Choroid plexus epithelial cell (primary cell): ENCODE results near the gene TTC31.
"Not testable (repeated sequence)": the region's sequence is repeated elsewhere in the genome, so short reads cannot be mapped to it uniquely, and the experiment has no call there.

Experiments used
- DNase-seq: peaks from one replicate; pipeline ENCODE4 v3.0.0-alpha.2; 2010; ENCODE audit warnings: low read depth
- H3K4me3 ChIP-seq: 2 replicates; pipeline ENCODE4 v1.5.1; 2011; ENCODE audit warnings: low read depth, mild to moderate bottlenecking, control low read depth, low read length, moderate library complexity
- CTCF ChIP-seq: conservative IDR thresholded peaks from 2 replicates; pipeline ENCODE4 v1.5.1; 2011; ENCODE audit warnings: low read depth, mild to moderate bottlenecking, control low read depth, inconsistent platforms, low read length, moderate library complexity

The TTC31 gene

DNA sequence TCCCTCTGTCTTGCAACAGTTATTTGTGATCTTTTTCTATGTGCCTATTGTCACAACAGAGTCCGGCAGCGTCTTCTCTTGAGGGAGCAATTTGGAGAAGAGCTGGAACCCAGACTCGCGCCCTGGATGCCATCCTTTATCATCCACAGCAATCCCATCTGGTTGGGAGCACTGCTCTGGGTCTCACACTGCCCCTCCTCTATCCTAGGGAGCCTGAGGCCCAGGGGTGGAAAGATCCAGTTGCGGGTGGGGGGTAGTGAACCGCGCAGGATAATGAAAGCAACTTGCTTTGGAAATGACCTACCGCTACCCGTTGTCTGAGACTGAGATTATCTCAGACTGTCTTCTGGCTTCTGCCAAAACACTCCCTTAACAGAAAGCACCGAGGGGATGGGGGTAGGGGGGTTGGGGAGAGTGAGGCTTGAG lies 23.9 kb upstream of the TTC31 start:
- no peak for DNase-seq
- no peak for TF ChIP-seq CTCF
- peak overlapping the region; percentile 82 for H3K4me3 ChIP-seq

- H3K4me3 ChIP-seq, result peak overlapping the region; percentile 82
- DNase-seq, result not testable (repeated sequence)
Measured at GRCh38 chr2:74459503-74460118, 23.3 kb upstream of the TTC31 start.

DNA sequence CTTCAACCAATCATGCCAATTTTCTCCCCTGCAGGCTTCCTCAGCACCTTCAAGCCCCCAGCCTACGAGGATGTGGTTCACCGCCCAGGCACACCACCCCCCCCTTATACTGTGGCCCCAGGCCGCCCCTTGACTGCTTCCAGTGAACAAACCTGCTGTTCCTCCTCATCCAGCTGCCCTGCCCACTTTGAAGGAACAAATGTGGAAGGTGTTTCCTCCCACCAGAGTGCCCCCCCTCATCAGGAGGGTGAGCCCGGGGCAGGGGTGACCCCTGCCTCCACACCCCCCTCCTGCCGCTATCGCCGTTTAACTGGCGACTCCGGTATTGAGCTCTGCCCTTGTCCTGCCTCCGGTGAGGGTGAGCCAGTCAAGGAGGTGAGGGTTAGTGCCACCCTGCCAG lies 22.7 kb upstream of the TTC31 start:
- not testable (repeated sequence) for H3K4me3 ChIP-seq, DNase-seq

DNA sequence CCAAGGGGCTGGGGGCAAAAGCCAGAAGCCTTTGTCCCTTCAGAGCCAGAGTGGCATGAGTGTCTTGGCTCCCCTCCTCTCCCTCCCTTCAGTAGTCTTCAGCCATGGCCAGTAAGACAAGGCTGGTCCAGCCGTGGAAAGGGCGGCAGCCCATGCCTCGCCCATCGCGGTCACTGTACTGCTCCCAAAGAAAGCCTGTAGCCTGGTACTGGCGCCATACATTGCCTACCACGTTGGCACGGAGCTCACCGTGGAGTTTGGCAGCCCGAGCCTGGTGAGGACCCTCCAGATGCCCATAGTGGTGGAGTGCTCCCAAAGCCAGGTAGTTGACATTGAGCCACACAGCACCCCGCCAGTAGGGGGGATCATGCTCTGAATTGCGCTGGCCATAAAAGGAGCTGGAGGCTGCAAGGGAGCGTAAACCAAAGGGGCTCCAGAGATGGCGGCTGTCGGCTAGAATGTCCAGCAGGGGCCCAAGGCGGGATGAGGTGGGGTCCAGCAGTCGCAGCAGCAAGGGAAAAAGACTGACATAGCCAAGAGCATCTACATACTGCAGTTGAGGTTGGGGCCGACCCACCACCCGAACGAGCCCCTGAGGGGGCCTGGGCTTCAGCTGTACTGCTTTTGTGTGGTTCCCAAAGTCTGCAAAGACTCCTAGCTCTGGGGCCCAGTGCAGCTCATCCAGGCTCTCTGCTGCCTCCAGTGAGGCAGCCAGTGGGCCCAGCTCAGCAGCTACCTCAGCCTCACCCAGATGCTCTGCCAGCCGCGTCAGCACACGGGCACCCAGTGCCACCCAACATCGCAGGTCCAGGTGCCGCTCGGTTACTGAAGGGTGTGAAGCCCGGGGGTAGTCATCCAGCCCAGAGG lies 21.5 kb upstream of the TTC31 start:
- no peak for DNase-seq
- H3K4me3 ChIP-seq, result no peak overlapping the region
- TF ChIP-seq CTCF, result peak; percentile 43

DNA sequence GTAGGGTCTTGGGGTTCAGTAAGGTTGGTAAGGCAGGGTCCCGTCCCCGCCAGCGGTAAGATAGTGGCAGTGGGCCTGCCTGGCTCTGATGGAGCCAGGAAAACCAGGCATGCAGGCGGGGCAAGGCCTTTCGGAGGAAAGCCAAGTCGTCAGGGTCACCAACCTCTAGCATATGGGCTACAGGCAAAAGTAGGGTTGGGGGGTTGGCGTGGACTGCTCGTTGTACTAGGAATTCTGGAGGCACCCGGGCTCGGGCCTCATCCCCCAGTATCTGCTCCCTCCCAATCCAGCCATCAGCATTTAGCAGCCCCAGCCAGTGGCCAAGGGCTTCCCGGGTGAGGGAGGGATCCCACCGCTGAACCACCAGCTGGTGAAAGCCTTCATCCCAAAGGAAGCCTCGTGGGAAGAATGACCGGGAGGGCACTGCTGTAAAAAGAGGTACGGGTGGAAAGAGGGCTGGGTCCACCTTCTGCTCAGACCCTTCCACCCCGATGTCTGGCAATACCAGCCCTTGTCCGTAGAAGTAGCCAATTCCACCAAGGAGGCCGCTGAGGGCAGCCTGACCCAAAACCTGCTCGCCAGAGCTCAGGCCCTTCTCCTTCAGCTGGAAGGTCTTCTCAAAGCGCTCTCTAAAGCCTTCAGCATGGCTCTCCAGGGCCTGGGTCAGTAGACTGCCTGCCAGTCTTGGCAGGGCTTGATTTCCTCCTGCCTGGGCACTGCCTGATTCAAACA lies 20.7 kb upstream of the TTC31 start:
- DNase-seq, result no peak
- H3K4me3 ChIP-seq, result no peak overlapping the region
- TF ChIP-seq CTCF, result no peak

DNA sequence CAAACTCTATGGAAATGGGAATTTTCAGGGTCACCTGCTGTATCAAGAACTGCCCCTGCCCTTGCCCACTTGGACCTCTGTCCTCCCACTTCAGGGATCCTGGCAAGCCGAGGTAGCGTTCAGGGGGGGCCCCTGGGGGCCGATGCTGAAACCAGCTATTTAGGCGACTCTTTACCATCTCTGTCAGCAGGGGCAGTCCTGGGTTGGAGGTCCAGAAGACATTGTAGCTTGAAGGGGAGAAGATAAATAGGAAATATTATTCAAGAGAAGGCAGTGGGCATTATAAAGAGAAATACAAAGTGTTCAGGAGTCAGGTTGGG lies 20.1 kb upstream of the TTC31 start:
- no peak for DNase-seq
- H3K4me3 ChIP-seq, result no peak overlapping the region
- no peak for TF ChIP-seq CTCF

DNA sequence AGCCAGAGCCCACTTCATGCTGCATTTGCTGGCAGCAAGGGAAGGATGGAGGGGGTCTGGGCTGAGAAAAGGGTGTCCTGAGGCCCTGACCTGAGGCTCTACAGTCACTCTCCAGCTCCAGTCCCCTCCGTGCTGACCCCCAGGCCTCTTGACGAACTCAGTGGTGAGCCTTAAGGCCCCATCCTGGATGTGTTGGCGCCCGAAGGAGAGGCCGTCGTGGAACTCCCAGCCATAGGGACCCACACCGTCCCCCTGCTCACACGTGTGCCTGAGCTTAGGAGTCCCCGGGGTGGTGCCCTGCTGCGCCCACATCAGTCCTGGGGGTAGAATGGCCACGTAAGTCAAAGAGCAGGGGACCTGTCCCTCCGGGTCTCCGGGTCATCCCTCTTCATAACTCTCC lies 18.5 kb upstream of the TTC31 start:
- H3K4me3 ChIP-seq, result peak overlapping the region; percentile 92
- no peak for TF ChIP-seq CTCF
- DNase-seq, result no peak

- DNase-seq, result not testable (repeated sequence)
Measured at GRCh38 chr2:74470742-74471141, 12.1 kb upstream of the TTC31 start.

More at GRCh38 chr2:74470742-74471141, 12.1 kb upstream of the TTC31 start:
- not testable (repeated sequence) for H3K4me3 ChIP-seq
